Pons (tissue), 1 donor: ENCODE data around the gene AKR1C3.
"Not testable (repeated sequence)": the region's sequence is repeated elsewhere in the genome, so short reads cannot be mapped to it uniquely, and the experiment has no call there.

Experiments used
- DNase-seq: peaks from one replicate; pipeline ENCODE4 v3.0.0-alpha.2; 2016; ENCODE audit warnings: low spot score

AKR1C3 gene

DNA sequence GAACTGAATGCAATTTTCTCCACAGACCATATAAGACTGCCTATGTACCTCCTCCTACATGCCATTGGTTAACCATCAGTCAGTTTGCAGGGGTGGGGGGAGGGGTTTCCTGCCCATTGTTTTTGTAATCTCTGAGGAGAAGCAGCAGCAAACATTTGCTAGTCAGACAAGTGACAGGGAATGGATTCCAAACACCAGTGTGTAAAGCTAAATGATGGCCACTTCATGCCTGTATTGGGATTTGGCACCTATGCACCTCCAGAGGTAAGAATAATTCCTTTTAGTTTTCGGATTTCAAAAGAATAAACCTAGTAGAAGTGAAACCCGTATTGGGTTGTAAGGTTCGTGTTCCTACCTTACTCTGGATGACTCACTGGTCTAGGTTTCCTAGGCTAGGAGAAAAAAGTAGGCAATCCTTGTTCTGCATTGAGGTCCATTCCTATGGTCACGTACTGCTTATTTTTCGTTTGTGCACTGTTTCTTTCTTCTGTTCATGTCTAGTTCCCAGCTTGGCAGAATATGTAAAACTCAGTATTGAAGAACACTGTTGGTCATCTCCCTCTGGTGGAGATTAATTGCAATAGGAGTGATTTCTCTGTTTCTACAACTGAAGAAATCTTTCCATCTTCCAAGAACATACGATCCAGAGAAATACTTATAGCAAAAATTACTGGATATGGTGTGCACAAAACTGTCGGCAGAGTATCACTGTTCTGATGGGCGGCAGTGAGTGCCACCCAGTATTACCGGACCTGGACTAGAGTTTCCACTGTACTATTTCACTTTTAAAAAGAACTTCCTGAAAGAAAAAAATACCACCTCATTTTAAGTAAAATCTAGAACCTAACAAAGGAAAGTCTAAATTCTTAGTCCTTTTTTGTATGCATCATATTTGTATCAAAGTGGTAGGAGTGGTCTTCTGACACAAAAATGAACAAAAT is at the start of gene AKR1C3:
Gene AKR1C3 (plus strand): TSS at position 150 of the 941 bp plus-strand sequence. CDS start 31 bp downstream, at position 181.
- DNase-seq: peak; percentile 40

DNA sequence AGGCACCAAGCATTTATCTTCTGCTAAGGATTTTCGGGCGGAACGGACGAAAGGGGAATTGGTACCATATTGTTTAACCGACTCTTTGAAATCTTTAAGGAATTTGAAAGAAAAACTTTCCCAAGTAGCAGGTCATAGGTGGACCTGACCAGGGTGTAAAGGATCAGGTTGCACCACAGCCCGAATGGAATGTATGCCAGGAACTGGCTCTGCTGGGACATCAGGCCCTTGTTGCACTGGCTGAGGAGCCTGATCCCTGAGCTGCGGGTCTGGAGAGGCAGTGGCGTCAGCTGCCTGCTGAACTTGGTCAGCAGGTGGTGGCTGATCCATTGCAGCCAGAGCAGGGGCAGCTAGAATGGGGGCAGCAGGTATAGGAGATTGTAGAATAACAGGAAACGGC is 49.1 kb upstream of the AKR1C3 start:
- no peak for DNase-seq

DNA sequence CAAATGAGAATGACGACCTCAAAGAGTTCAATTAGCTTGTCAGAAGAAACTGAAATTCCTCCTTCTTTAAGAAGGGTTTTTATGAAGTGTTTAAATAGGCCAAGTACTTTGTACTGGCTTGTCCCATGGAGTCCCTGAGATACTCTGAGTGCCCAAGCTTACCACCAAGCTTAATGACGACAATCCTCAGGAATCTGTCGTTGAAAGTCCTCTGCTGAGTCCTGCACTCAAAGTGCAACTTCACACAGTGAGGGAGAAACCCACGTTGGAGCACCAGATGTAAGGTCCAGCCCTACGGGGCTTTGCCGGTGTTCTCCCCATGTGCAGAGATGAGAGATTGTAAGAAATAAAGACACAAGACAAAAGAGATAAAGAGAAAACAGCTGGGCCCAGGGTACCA is 47.8 kb upstream of the AKR1C3 start:
- no peak for DNase-seq

DNA sequence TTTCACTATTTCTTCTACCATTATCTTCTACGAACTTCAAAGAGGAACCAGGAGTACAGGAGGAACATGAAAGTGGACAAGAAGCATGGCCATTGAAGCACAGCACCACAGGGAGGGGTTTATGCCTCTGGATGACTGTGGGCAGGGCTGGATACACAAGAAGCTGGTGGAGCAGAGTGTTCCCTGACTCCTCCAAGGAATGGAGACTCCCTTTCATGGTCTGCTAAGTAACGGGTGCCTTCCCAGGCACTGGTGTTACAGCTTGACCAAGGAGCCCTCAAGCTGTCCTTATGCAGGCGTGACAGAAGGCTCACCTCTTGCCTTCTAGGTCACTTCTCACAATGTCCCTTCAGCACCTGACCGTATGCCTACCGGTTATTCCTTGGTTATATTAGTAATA is 47.2 kb upstream of the AKR1C3 start:
- DNase-seq: not testable (repeated sequence)

DNA sequence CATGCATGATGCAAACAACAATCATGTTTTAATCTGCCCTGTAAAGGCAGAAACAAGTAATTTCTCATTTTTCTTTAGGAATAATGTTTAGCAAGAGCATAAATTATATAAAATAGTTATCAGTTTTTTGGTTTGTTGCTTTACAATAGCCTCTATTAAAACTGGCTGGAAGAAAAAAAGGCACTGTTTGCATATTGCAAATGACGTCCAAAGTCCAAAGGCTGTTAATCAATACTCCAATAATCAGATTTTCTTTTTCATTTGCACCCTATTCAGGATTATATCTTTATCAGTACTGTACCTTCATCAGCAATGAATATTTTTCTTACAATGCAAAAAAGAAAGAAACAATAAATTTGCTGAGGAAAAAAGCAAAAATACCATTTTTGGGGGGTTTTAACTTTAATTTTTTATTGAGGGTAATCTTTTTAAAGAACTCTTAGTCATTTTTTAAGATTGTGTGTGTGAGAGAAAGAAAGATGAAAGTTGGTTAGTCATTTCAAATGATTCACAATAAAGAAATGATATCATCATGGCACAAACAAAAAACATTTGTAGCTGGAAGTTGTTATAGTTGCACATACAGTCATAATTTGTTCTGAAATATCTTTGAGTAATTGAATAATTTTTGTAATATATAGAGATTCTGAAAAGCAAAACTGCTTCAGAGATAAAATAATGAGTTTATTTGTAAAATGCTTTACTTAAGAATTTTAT is 46.1 kb upstream of the AKR1C3 start:
- no peak for DNase-seq

DNA sequence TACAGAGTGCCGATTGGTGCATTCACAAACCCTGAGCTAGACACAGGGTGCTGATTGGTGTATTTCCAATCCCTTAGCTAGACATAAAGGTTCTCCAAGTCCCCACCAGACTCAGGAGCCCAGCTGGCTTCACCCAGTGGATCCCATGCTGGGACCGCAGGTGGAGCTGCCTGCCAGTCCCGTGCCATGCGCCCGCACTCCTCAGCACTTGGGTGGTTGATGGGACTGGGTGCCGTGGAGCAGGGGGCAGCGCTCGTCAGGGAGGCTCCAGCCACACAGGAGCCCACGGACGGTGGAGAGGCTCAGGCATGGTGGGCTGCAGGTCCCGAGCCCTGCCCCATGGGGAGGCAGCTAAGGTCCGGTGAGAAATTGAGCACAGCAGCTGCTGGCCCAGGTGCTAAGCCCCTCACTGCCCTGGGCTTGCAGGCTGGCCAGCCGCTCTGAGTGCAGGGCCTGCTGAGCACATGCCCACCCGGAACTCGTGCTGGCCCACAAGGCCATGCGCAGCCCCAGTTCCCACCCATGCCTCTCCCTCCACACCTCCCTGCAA is 41.2 kb upstream of the AKR1C3 start:
- not testable (repeated sequence) for DNase-seq

DNA sequence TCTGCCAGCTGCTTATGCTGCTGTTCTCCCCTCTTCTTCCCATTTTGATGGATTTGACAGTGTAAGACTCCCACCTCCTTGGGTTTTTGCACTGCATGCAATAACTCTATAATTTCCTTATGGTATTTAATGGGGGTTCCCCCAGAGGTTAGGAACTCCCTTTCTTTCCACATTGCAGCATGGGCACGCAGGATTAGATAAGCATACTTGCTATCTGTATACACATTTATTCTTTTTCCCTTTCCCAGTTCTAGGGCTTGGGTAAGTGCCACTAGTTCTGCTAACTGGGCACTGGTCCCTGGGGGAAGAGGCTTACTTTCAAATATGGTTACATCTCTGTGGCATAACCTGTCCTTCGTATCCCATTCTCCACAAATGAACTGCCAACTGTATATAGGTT is 39.4 kb upstream of the AKR1C3 start:
- DNase-seq: not testable (repeated sequence)

DNA sequence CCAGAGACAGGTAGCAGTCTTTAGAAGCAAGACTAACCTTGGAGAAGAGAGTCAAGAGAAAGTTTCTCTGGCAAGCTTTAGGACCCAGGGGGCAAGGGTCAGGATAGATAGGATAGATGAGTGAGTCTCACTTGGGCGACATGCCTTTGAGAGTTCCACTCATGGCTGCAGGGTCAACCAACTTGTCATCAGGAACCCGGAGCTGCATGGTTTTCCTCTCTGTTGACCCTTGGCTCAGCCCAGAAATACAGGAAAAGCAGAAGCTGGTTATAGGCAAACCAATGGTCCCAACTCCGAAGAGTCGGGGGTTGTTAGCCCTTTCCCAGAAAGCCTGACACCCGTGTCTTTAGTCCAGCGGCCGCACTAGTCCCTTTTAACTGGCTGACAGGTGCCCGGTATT is 34.9 kb upstream of the AKR1C3 start:
- not testable (repeated sequence) for DNase-seq

DNA sequence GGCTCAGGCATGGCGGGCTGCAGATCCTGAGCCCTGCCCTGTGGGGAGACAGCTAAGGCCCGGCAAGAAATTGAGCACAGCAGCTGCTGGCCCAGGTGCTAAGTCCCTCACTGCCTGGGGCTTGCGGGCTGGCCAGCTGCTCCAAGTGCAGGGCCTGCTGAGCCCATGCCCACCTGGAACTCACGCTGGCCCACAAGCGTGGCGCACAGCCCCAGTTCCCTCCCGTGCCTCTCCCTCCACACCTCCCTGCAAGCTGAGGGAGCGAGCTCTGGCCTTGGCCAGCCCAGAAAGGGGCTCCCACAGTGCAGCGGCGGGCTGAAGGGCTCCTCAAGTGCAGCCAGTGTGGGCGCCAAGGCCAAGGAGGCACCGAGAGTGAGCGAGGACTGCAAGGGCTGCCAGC is 33.4 kb upstream of the AKR1C3 start:
- not testable (repeated sequence) for DNase-seq

DNA sequence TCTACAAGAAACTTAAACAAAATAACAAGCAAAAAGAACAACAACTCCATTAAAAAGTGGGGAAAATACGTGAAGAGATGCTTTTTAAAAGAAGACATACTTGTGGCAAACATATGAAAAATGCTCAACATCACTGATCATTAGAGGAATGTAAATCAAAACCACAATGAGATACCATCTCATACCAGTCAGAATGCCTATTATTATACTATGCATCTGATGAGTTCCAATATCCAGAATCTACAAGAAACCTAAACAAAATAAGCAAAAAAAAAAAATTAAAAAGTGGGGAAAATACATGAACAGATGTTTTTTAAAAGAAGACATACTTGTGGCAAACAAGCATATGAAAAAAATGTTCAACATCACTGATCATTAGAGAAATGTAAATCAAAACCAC is 29.6 kb upstream of the AKR1C3 start:
- no peak for DNase-seq

DNA sequence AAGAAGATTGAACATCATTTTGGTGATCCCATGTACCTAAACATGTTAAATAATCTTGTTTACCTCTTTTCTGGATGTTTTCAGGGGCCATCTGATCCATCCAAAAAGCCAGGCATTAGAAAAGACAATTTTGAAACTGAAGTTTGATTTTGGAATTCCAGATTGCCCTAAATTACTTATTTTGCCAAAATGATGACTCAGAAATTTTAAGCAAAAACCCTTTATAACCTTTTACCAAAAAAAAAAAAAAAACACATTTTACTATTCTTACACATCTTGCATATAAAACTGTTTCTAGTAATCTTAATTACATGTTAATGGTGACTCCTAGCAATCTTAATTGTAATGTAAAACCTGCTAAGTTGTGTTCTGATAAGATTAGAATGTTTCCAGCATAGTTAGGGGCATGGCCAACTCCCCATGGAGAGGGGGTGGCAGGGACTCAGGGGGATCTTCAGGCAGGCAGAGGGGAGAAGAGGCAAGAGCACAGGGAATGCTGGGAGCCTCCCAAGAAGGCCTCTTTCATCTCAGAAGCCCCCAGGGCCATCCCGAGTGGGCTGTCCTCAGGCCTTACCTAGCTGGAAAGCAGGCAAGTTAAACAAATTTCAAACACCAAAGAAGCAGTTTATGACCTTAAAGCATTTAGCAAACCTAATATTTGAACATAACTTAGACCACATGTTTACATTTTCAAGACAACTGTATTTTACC is 25.8 kb upstream of the AKR1C3 start:
- DNase-seq: no peak

DNA sequence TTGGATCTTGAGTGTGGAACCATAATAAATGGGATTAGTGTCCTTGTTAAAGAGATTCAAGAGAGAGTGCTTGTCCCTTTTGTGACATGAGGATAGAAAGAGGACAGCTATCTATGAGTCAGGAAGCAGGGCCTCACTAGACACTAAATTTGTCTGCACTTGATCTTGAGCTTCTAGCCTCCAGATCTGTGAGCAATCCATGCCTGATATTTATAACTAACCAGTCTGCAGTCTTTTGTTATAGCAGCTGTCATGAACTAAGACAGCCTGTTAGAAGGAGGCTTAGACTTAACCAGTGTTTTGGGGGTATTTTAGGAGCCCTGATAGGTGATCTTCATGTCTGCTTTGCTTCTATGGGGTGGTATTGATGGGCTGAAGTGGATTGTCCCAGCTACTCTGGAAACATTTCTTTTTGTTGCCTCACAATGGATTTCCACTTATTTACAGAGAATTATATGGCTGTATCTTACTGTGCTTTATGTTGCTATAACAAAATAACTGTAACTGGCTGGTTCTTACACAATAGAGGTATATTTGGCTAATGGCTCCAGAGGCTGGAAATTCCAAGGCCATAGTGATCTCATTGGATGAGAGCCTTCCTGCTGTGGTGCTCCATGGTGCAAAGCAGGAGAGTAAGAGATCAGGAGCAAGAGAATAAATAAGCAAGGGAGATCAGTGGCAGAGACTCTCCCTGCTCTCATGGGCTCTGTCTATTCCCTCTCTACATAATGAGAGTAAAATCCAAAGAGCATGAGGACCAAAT is 23.4 kb upstream of the AKR1C3 start:
- DNase-seq: no peak

DNA sequence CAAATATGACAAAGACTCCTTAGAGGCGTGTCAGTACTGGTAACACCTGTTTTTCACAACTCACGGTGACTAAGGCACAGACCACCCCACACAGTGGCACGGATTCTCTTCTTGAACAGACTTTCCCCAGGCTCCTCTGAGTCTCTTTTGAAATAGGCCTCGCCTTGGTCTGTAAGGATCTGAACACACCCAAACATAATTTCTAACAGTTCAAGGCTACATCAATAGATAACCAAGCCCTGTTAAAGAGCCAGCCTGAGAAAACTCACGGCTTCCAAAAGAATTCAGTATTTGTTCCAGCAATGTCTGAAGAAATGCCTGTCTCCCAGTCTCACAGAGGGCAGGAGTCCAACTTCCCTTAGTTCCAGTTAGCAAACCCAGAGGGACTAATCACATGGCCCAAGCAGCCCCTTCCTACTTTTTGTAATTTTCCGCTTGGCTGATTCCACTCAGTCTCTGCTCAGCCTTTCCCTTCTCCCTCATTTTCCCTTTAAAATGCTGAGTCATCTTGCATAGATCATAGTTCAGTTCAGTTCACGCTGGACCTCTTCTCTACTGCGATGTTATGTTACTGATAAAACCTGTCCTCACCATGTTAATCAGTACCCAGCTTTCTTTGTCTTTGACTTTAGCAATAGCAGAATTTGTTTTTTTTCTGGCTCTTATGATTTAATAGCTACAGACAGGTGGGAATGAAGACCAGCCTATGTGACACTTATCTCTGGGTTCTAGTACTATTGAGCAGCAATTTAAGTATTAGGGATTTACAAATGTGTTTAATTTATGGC is 22.6 kb upstream of the AKR1C3 start:
- DNase-seq: peak; percentile 62

DNA sequence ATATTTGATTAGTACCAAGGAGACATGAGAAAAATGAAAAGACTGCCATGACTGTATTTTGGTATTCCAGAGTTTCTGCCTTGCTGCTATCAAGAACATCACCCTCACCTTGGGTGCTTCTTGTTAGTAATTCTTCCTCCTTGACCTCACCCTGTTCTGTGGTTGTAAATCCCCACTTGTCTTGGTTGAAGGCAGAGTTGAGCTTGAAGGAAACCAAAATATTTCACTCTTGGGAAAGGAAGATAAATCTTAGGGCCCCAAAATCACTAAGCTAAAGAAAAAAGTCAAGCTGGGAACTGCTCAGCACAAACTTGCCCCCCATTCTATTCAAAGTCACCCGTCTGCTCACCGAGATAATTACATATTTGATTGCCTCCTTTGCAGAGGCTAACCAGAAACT is 20.6 kb upstream of the AKR1C3 start:
- no peak for DNase-seq

DNA sequence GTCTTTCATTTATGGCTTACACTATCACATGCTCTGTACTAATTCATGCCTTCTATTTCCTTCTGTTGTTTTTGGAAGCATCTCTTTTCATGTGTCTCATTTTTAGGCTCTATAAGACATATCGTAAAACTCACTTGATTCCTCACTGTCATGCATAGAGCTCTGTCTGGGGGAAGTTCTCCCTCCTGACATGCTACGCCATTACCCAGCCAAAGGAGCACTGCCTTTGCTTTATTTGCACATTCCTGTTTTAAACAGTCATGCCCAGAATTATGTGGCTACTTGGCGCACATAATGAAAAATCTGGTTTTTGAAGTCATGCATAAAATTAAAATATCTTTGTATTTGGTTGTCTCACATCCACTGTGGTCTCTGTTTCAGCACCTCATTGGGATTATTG is 17.6 kb upstream of the AKR1C3 start:
- DNase-seq: no peak

DNA sequence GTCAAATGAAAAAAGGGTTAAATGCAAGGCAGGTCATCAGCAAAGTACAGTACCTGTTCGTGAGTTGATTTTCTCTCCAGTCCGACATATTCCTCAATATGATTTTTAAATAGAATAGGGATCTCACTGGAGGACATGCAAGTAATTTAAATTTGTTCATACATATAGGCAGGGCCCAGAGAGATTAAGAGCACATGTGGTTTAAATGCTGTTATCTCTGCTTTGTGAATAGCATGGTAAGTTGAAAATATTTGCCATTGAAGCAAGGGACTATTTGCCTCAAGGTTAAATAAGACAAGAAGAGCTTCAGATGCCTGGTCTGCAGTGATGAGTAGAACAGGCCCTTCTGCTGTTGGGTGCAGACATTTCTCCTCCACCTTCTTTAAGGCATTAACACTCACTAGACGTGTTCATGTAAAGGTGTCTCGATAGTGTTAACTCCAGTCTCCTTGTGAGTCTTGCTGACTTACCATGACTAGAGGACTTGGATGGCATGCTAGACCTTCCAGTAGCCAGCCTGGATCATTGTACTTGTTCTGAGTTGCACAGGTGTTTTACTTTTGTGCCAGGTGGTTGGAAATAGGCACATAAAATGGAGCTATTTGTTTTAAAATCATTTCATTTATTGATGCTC is 15.6 kb upstream of the AKR1C3 start:
- no peak for DNase-seq

DNA sequence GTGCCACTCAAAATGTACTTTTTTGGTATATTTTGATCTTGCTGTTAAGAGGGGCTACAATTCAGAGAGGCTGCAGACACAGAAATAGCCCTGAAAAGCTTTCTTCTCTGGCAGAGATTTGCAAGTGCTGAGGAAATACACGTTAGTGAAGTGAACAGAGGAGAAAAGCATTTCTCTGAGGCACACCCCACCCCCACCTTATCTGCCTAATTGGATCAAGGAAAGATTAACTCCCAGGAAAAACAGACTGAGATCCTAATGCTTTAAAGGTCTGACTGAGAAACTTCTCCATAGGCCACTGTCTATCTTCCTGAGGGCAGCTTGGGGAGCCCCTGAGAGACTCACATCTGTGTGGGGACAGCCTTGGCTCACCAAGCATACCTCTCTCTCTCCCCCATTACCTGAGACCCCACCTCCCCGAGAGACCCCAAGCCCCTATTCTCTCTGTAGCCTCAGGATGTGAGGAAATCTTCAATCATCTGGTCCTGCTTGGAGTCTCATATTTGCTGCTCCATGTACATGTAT is 14.8 kb upstream of the AKR1C3 start:
- DNase-seq: no peak

DNA sequence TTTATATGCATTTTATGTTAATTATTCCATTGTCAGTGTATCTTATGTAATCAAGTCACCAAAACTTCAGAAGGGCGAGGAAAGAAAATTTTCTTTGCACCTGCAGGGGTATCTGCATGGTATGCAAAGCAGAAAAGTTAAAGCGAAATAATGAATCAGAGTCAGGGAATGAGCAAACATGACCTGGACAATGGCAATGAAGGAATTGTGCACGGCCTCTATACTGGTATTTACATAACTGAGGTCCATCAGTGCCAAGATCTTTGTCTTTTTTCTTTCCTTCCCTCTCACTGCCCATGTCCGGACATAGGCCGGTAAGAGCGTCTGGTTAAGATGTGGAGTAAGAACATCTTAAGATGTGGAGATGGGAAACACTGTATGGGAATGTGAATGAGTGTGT is 14.4 kb upstream of the AKR1C3 start:
- DNase-seq: no peak

DNA sequence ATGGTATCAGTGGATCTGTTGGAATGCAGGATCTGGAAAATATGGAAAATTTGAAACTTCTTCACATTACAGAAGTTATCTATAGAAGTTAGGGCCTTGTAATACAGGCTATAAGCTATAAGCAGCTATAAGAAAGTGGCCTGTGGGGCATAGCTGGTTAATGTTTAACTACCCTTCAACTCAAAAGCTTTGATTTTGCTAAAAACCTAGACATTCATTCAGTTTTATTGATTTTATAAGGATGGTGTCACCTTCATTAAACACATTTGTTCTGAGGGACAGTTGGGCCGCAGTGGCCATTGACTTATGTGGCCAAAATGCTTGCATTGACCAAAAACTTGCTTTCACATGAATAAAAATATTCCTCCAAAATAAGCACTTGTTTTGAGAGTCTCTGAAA is 13.1 kb upstream of the AKR1C3 start:
- DNase-seq: no peak

DNA sequence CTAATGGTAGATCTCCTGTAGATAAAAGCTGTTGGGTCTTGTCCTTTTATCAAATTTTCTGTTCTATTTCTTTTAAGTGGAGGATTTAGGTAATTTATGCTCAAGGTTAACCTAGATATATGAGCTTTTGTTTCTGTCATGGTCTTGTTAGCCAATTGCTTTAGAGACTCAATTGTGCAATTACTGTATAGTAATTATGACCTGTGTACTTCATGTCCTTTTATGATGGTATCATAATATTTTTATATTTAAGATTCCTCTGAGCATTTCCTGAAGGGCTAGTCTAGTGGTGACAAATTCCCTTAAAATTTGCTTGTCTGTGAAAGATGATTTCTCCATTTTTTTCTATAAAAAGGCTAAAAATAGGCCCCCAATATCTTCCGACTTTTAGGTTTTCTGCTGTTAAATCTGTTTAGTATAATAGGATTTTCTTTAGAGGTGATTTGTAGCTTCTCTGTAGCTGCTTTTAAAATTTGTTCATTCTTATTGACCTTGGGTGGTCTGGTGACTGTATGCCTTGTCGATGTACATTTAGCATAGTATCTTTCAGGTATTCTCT is 5.4 kb upstream of the AKR1C3 start:
- DNase-seq: no peak
